ENCODE measurements around the gene SMAD5.

DNA sequence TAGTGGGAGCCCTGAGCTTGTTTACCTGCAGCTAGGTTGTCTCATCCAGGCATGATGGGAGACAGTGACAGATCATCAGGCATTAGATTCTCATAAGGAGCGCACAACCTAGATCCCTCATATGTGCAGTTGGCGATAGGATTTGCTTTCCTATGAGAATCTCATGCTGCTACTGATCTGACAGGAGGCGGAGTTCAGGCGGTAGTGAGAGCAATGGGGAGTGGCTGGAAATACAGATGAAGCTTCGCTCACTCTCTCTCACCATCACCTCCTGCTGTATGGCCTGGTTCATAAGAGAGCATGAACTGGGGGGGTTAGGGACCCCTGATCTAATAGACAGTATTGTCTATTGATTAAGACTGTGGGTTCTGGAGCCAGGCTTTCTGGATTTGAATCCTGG, 24.9 kb downstream of the SMAD5 start:
- TF ChIP-seq, protein P1, sequence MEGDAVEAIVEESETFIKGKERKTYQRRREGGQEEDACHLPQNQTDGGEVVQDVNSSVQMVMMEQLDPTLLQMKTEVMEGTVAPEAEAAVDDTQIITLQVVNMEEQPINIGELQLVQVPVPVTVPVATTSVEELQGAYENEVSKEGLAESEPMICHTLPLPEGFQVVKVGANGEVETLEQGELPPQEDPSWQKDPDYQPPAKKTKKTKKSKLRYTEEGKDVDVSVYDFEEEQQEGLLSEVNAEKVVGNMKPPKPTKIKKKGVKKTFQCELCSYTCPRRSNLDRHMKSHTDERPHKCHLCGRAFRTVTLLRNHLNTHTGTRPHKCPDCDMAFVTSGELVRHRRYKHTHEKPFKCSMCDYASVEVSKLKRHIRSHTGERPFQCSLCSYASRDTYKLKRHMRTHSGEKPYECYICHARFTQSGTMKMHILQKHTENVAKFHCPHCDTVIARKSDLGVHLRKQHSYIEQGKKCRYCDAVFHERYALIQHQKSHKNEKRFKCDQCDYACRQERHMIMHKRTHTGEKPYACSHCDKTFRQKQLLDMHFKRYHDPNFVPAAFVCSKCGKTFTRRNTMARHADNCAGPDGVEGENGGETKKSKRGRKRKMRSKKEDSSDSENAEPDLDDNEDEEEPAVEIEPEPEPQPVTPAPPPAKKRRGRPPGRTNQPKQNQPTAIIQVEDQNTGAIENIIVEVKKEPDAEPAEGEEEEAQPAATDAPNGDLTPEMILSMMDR (IDR thresholded peaks at IDR 0.05): no peak
- no peak for TF ChIP-seq EZH2 (IDR thresholded peaks at IDR 0.05; ENCODE audit: borderline replicate concordance, insufficient read depth, low read depth, low read length, poor library complexity, severe bottlenecking)

Data from B cell (primary cell).